Measurements from ENCODE around the gene B4GALT5.

The B4GALT5 gene

DNA sequence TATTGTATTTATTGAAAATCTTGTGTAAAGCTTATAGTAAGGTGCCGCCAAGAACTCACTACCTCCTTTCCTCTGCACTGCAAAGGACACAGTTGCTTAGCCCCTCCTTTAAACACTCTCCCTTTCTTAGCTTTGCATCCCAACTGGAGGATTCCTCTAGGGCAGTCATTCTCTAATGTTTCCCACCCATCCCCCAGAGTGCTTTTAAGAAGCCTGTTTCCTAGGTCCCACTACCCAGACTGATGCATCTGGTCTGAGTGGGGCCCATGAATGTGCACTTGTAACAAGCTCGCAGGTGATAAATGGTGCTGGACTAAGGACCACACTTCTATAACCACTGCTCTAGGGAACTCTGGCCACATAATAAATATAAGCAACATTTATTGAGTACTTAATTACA, 55.2 kb downstream of the B4GALT5 start:
- no peaks in the 10 kb centered on the region for H3K27me3 ChIP-seq
- no peak overlapping the region for H3K4me3 ChIP-seq (ENCODE audit: low read depth, low read length)
- peaks cover 29% of the 10 kb centered on the region for H3K4me1 ChIP-seq
- H3K36me3 ChIP-seq = peaks cover 29% of the 10 kb centered on the region
- no peaks in the 10 kb centered on the region for H3K9me3 ChIP-seq
- TF ChIP-seq, protein P1, sequence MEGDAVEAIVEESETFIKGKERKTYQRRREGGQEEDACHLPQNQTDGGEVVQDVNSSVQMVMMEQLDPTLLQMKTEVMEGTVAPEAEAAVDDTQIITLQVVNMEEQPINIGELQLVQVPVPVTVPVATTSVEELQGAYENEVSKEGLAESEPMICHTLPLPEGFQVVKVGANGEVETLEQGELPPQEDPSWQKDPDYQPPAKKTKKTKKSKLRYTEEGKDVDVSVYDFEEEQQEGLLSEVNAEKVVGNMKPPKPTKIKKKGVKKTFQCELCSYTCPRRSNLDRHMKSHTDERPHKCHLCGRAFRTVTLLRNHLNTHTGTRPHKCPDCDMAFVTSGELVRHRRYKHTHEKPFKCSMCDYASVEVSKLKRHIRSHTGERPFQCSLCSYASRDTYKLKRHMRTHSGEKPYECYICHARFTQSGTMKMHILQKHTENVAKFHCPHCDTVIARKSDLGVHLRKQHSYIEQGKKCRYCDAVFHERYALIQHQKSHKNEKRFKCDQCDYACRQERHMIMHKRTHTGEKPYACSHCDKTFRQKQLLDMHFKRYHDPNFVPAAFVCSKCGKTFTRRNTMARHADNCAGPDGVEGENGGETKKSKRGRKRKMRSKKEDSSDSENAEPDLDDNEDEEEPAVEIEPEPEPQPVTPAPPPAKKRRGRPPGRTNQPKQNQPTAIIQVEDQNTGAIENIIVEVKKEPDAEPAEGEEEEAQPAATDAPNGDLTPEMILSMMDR (IDR thresholded peaks at IDR 0.05; ENCODE audit: low read depth, low read length) = no peak
- no peak for DNase-seq

DNA sequence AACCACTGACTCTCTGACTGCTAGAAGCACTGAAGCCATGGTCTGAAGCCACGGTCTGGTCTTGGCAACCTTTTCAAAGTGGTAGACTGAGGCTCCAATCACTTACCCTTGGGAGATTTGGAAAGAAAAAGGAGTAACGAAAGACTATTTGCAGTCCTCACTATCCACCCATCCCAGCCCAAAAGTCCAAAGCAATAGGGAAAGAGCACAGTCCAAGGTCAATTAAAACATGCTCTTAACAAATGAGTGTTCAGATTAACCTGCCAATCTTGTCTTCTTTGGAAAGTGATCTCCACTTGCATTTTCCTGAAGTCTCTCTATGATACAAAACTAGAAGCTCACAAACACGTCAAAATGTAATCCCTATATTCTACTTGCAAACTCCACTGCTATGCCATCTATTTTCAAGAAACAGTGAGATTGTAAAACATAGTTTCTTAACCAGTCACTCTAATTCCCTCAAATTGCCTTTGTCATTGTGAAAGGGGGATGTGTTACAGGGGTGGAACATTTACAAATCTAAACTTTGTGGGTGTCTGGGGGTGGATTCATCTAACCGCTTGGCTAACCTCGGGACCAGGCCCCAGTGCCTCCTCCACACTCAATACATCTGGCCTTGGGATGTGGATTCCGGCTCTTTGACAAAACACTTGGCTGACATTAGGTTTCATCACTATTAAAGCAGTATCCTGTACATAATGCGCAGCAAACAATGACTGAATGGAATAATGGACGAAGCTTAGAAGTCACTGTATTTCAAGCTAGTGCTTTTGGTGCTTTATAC, 56.4 kb downstream of the B4GALT5 start:
- Histone ChIP-seq H3K9me3 (no peaks in the 10 kb centered on the region), H3K4me1 (peaks cover 21% of the 10 kb centered on the region), H3K36me3 (peaks cover 39% of the 10 kb centered on the region), H3K4me3 (ENCODE audit: low read depth, low read length) (no peak overlapping the region), H3K27me3 (no peaks in the 10 kb centered on the region)
- TF ChIP-seq, protein P1 (IDR thresholded peaks at IDR 0.05; ENCODE audit: low read depth, low read length) = no peak
- no peak for DNase-seq

DNA sequence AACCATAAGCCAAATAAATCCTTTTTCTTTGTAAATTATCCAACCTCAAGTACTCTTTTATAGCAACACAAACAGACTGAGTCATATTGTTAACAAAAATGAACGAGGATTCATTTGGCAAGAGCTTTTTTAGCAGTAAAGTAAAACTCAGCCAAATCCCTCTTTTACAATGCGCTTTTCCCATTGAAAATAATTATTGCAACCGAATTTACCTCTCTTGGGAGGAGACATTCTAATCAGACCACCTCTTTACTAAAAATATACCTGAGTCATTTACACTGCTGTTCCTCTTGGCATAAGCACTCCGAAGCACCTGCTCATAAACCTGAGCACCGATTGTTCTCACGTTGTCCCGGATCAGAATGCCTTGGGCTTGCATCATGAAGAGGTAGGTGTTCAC, 57.4 kb downstream of the B4GALT5 start:
- H3K27me3 ChIP-seq = no peaks in the 10 kb centered on the region

DNA sequence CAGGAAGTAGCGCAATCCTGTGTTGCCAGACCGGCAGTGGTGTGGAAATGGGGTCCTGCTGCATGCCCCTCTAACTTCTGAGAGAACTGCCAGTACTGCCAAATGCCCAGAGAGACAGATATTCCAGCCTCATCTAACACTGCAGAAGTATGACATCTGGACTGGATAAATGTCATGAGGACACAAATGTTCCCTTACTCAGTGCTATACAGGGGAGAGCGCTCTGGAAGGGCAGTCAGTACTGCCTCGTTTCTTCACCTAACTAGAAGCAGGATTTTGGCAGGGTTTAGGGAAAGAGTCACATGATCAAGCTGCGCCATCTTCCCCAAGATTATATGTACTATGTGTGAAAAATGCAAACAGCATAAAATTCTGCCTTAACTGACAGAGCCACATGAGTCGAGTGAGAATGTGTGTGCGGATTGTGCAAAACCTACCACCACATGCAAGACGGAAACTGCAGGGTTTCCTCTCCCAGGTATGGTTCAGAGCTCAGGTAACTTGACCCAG, 59.7 kb downstream of the B4GALT5 start:
- Histone ChIP-seq H3K36me3 (peaks cover 51% of the 10 kb centered on the region), H3K9me3 (no peaks in the 10 kb centered on the region), H3K4me3 (ENCODE audit: low read depth, low read length) (no peak overlapping the region), H3K4me1 (peaks cover 5% of the 10 kb centered on the region; the same call in 1 of the 2 replicates), H3K27me3 (no peaks in the 10 kb centered on the region)
- TF ChIP-seq, protein P1 (IDR thresholded peaks at IDR 0.05; ENCODE audit: low read depth, low read length) = no peak
- DNase-seq = no peak

More for the DNA sequence above, 57.4 kb downstream of the B4GALT5 start:
- Histone ChIP-seq H3K9me3 (no peaks in the 10 kb centered on the region), H3K4me3 (ENCODE audit: low read depth, low read length) (no peak overlapping the region), H3K4me1 (peaks cover 11% of the 10 kb centered on the region; the same call in 1 of the 2 replicates), H3K36me3 (peaks cover 48% of the 10 kb centered on the region)
- TF ChIP-seq, protein P1 (IDR thresholded peaks at IDR 0.05; ENCODE audit: low read depth, low read length) = no peak
- DNase-seq = no peak

DNA sequence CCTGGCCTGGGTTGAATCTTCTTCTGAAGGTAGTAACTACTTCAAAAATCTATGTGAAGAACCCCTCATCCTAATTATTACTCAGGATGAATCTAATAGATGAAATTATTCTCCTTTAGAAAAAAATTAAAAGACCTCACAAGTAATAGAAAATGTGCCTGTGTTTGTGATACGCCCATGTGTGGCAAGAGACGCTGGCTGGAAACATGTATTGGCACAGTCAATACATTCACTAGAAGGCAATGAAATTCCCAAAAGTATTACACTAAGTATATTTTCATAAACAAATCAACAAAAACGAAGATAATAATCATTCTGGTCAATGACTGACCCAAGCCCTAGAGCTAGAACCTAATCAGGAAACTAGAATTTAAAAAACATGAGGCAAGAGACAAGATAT, 64.0 kb downstream of the B4GALT5 start:
- no peak overlapping the region for H3K4me3 ChIP-seq (ENCODE audit: low read depth, low read length)
- no peaks in the 10 kb centered on the region for H3K4me1 ChIP-seq
- no peaks in the 10 kb centered on the region for H3K27me3 ChIP-seq
- H3K9me3 ChIP-seq = no peaks in the 10 kb centered on the region
- TF ChIP-seq, protein P1 (IDR thresholded peaks at IDR 0.05; ENCODE audit: low read depth, low read length) = no peak
- DNase-seq = no peak
- peaks cover 65% of the 10 kb centered on the region for H3K36me3 ChIP-seq

DNA sequence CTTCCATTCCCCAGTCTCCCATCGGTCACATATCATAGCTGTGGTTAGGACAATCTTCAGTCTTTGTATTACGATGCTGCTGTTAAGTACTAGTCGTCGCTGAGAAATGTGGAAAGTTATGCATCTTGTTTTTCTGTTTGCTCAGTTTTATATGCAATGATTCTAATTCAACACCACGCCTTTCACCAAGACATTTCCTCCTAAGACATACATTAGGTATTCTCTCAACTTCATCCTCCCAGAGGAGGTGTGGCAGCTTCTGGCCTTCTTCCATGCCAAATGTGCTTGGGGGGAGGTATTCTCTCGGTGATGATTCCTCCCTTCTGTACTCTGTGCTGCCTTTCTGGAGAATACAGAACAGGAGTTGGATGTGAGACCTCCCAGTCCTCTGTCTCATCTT, 66.1 kb downstream of the B4GALT5 start:
- Histone ChIP-seq H3K27me3 (no peaks in the 10 kb centered on the region), H3K36me3 (peaks cover 66% of the 10 kb centered on the region)
- no peak for DNase-seq

More for the DNA sequence above, 66.1 kb downstream of the B4GALT5 start:
- no peaks in the 10 kb centered on the region for H3K4me1 ChIP-seq
- H3K9me3 ChIP-seq = no peaks in the 10 kb centered on the region
- TF ChIP-seq, protein P1 (IDR thresholded peaks at IDR 0.05; ENCODE audit: low read depth, low read length) = no peak
- H3K4me3 ChIP-seq (ENCODE audit: low read depth, low read length) = no peak overlapping the region

Data from BE2C (cell line).